ACHN (cell line): ENCODE results near the gene POLN.

Experiments used
- DNase-seq: peaks from one replicate; pipeline ENCODE4 v3.0.0-alpha.2; 2015
- in situ Hi-C: cut with HindIII; loops from 2 replicates; pipeline ENCODE4 v1.10.0; 2017; ENCODE audit warnings: low sequenced_read_pairs, low pct_ligation_motif_present, low pct_unique_long_range_greater_than_20kb

The POLN gene

GRCh38 chr4:2082627-2083026 lies 159.3 kb downstream of the POLN start:
- no peak for DNase-seq
- in situ Hi-C loops = no loop called here

GRCh38 chr4:2082118-2082517 lies 159.8 kb downstream of the POLN start:
- in situ Hi-C loops = no loop called here

DNA sequence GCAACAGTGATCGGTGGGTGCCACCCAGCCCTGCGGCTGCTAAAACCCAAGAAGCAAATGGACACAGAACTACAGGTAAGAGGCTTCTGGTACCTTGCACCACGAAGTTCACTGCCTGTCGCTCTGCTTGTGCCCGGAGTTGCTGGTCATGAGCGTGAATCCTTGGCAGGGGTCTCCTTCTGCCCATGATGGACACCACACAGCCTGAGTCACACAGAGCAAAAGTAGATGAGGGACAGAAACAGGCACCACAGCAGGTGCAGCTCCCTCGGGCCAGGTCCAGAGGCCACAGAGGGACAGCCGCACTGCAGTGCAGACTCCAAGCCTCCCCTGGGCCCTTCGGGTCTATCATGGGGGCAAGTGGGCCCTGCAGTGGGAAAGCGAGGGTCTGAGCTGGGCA lies 160.4 kb downstream of the POLN start:
- in situ Hi-C loops = no loop called here
- no peak for DNase-seq

More at GRCh38 chr4:2082118-2082517, 159.8 kb downstream of the POLN start:
- DNase-seq = no peak

DNA sequence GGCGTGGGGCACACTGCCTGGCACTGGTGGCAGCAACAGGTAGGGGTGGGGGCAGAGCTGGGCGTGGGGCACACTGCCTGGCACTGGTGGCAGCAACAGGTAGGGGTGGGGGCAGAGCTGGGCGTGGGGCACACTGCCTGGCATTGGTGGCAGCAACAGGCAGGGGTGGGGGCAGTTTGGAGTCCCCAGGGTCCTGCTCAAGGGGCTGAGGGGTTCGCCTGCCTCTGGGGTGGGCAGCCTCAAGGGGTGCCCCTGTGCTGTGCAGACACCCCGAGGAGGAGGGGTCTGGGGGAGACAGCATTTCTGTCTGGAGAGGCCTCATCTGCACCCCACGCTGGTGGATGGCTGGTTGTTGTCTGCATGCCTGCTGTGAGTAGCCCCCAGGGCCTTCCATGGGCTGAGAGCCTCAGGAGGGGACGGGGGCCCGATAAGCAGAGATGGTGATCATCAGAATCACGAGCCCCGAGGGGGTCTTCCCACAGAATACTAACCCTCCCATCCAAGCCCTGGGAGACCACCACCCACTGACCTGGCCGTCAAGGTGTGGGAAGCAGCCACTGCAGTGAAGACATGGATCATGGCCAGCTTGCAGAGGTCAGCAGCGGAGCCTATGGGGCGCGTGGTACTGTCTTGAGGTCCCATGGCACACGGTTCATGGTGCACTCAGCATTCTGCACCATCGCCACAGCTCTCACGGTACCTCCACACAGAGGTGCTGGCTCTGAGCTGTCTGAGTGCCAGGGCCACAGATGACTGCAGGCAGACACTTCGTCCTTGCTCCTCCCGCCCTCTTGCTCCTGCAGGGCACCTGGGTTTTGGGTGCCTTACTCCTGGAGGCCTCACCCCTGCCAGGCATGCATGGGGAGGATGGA lies 161.3 kb downstream of the POLN start:
- in situ Hi-C loops = no loop called here
- no peak for DNase-seq

DNA sequence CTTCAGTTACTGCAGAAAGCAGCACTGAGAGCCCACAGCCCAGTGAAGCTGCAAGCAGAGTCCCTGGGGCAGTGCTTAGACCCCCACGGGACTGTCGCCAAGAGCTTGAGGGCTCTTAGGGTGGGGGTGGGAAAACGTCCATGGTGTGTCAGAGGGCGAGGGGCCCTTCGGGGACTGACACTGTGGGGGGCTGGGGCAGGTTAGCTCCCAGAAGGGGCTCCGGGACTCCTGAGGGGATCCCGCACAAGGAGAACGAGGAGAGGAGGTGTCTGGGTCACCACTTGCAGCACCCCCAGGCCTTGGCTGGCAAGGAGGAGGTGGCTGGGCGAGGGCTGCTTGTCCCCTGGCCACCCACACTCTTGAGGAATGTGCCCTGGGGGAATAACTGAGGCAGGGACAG lies 162.0 kb downstream of the POLN start:
- in situ Hi-C loops = no loop called here
- DNase-seq = no peak

DNA sequence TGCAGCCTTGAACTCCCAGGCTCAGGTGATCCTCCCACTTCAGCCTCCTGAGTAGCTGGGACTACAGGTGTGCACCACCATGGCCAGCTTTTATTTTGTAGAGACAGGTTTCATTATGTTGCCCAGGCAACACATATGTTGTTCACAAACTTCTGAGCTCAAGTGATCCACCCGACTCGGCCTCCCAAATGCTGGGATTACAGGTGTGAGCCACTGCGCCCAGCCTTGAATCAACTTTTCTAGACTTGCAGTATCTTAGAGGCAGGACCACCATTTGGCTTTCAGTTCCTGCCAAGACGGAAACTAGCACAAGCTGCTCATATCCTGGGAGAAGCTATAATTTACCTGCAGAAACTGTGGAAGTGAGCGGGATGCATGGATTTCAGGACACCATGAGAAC lies 162.9 kb downstream of the POLN start:
- in situ Hi-C loops = no loop called here
- DNase-seq = no peak

- no peak for DNase-seq
- in situ Hi-C loops = no loop called here
These were observed 163.3 kb downstream of the POLN start for GRCh38 chr4:2078584-2078983.

- no peak for DNase-seq
- in situ Hi-C loops = no loop called here
These were observed 164.1 kb downstream of the POLN start for GRCh38 chr4:2077537-2078460.

GRCh38 chr4:2076908-2077536 lies 164.9 kb downstream of the POLN start:
- no peak for DNase-seq
- in situ Hi-C loops = no loop called here

DNA sequence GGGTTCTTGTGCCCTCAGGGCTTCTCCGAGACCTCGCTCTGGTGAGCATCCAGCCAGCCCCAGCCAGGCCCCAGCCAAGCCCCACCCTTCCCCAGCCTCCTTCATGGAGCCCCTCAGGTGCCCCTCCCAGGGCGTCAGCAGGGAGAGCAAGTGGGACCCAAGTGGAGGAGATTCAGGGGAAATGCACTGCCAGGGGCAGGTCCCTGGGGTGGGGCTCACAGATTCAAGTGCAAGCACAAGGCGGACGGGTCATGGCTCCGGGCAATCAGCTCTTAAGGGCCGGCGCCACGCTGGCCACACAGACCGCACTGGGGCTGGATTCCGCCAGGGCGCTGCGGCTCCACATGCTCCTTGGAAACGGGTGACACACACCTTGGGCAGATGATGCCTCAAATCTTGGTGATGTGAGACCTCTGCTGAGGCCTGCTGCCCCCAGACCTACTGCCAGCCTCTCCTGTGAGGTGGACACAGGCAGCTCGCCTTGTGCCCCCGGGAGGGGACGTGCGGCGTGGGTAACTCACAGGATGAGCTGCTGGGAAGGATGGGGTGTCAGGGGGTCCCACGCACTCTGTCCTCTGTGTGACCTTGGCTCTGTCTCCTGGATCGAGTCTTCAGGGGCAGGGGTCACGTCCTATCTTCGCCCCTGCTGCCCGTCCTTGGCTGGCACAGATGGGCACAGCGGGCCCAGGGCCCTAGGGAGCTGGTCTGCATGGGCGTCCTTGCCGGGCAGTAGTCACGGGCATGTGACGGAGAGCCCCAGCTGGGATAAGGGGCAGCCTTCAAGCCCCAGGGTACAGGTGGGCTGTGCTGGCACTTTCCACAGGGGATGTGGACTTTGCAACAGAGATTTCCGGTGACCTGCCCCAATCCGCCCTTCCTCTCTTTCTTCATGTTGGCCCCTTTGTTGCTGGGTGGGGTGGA lies 165.7 kb downstream of the POLN start:
- DNase-seq = no peak
- in situ Hi-C loops = no loop called here

GRCh38 chr4:2075171-2075986 lies 166.5 kb downstream of the POLN start:
- in situ Hi-C loops = no loop called here
- no peak for DNase-seq

GRCh38 chr4:2074588-2074987 lies 167.3 kb downstream of the POLN start:
- DNase-seq = no peak
- in situ Hi-C loops = no loop called here

- in situ Hi-C loops = no loop called here
These were observed 168.0 kb downstream of the POLN start for GRCh38 chr4:2073808-2074481.

DNA sequence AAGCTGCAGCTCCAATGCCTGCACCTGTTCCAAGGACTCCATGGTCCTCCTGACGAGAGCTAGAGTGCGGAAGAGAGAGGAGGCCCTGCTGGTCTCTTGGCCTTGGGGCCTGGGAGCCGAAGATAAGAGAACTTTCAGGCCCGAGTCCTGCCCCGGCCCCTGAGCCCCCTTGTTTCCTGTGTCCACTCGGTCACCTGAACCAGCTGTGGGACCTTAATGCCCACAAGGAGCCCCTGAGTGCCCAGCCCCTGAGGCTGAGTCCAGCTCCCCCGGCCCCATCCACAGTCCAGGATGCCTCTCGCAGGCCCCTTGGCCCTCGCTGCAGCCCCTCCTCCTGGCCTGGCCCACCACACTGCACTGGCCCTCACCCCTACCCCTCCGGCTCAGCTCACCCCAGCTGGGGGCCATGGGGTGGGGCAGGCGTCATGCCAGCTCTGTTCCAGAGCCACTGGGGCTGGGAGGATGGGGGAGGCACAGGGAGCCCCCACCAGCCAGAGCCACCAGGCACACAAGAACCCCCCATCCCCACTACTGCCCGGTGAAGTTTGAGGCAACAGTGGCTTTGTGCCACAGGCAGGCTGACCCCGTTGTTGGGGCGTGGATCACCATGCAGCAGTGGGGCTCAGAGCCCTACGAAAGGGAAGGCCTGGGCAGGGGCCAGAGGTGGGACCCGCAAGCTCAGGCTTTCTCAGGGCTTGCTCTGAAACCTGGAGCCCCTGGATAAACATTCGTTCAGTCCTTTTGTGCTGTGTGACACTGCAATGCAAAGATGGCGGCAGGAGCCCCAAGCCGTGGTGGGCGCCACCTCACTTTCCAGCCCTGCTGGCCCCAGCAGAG lies 168.7 kb downstream of the POLN start:
- in situ Hi-C loops = no loop called here
- DNase-seq = no peak

More at GRCh38 chr4:2073808-2074481, 168.0 kb downstream of the POLN start:
- no peak for DNase-seq

DNA sequence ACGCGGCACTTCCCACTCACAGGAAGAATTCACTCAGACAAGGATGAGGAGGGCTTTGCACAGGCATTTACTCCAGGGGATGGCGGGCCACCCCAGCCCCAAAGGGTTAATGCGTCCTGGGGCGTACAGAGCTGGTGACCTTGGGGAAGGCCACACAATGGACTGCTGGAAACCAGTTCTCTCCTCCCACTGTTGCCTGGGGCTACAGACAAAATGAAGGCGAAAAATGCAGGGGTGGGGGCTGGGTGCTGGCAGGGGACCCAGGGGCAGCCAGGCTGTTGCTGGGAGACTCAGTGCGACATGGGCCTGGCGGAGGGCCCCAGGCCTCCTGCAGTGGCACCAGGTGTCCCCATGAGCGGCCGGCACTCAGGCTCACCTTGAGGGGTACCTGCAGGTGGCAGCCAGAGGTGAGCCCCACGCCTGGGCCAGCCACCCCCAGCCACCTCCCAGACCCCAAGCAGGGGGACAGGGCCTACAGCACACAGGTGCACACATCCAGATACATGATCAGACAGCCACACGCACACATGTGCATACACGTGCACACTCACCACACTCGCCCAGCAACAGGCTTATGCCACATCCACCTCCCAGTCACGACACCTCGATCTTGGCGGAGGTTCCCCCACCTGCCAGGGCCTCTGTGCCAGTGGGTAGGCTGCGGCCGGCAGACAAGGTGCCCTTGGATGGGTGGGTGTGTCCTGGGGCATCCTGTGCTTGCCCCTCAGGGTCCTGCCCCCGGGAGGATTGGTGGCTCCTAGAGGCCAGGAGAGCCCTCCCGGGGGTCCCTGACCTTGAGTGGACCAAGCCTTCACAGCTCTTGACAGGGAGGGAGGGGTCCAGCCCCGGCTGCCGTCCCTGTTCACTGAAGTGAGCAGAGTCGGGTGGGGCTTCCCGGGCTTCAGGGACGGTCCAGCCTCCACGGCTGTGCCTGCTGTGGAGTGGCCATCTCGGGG lies 169.7 kb downstream of the POLN start:
- DNase-seq = no peak
- in situ Hi-C loops = no loop called here
